G401 (cell line): Measurements from ENCODE around the gene MRPL28. TPM values are rescaled to one million over a fixed set of nuclear protein-coding genes. Genes with fewer than 3 reads are reported as not detected.
A peak's percentile ranks its signal among the peaks of the same experiment; 100 is the strongest.

ENCODE experiments used
- DNase-seq: peaks from one replicate; pipeline ENCODE4 v3.0.0-alpha.2; 2015; ENCODE audit warnings: low spot score
- in situ Hi-C: cut with HindIII; loops from 2 replicates; pipeline ENCODE4 v1.10.0; 2016; ENCODE audit warnings: low sequenced_read_pairs, mixed read lengths
- total RNA-seq: library from RNA; depleted of rRNA; stranded (reverse); fragments of >200 nt; shearing (Covaris generic); gene quantifications from 2 replicates; pipeline ENCODE4 v1.2.3, GENCODE V29; 2014

MRPL28 gene
- total RNA-seq, 1 experiment from 2014 or later, result 250 TPM

DNA sequence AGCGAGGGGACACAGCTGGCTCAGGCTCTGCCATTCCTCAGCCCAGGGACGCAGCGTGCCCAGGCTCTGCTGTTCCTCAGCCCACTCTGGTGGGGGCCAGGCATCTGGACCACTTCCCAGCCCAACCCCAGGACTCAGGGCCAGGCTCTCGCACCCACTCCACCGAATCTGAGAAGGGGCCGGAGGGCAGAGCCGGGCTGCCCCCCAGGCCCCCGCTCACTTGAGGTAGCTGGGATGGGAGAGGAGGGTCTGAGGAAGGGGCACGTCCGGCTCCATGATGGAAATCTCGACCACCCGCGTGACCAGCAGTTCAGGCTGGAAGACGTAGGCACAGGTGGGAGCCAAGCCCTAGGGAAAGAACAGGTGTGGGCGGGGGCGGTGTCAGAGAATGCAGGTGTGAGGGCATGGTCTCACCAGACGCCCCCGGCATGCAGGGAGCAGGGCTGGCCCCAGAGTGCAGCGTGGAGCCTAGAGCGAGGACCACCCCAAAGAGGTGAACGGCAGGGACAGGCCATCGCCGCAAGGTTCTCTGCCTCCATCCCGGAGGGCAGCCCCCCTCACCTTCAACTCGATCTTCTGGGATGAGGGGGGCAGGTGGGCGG, 6.6 kb upstream of the MRPL28 start:
- in situ Hi-C loops, result no loop called here
- DNase-seq, result no peak

DNA sequence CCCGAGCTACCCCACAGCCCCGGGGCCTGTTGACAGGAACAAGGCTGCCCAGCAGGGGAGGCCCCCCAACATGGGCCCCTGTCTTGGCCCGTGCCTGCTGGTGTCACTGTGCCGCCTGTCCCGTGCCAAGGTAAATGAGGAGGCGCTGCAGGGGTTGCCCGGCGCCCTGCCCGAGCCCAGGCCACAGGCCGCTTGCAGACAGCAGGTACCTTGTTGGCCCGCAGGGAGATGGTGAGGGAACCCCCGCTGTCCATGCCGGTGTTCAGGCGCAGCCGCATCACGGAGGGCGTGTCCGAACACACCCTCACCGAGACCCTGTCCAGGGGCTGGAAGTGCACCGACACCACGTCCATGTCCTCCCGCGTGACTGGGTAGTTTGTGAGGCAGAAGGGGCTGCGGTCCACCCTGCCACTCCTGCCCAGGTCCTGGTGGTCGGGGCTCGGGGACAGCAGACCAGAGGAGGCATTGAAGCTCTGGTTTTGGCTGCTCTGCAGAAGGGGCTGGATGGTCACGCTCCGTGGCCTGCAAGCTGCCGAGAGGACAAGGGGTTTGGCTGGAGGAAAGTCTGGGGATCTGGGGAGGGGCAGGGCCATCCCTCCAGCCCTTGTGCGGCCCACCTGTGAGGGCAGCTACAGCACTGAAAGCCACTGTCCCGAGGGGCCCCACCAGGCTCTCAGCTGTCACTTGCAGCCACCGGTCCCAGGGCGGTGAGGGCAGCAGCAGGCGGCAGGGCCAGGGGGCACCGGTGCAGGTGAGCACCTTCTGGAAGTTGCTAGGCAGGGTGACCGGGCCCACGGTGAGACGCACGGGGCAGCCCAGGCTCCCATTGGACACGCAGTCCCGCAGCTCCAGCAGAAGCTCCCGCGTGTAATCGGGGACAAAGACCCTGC, 5.8 kb upstream of the MRPL28 start:
- no peak for DNase-seq
- in situ Hi-C loops, result no loop called here

DNA sequence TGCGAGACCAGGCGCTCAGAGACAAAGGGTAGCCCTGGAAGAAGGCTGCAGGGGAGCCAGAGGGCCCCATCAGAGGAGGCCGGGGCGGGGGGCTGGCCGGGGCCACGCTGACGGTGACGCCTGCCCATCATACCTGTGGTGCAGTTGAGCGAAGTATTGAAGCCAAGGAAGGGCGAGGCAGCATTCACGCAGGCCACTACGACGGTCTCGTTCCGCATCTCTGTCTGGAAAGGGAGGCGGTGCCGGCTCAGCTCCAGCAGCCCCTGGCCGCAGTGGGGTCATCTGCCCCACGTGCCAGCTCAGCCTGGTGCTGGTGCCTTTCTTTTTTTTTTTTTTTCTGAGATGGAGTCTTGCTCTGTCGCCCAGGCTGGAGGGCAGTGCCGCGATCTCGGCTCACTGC, 4.9 kb upstream of the MRPL28 start:
- in situ Hi-C loops, result no loop called here
- DNase-seq, result no peak

DNA sequence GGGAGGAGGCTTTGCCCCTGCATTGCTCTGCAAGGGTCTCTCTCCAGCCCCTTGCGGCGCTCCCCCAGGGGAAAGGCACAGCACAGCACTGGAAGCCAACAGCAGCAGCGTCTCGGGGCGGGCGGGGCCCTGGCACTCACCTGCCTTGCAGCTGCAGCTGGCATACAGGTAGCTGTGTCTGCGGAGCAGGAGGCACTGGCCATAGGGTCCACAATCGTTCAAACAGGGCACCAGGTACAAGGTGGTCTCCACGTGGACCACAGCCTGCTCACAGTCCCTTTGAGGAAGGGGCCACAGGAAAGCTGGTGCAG, 4.2 kb upstream of the MRPL28 start:
- in situ Hi-C loops, result no loop called here
- DNase-seq, result no peak

DNA sequence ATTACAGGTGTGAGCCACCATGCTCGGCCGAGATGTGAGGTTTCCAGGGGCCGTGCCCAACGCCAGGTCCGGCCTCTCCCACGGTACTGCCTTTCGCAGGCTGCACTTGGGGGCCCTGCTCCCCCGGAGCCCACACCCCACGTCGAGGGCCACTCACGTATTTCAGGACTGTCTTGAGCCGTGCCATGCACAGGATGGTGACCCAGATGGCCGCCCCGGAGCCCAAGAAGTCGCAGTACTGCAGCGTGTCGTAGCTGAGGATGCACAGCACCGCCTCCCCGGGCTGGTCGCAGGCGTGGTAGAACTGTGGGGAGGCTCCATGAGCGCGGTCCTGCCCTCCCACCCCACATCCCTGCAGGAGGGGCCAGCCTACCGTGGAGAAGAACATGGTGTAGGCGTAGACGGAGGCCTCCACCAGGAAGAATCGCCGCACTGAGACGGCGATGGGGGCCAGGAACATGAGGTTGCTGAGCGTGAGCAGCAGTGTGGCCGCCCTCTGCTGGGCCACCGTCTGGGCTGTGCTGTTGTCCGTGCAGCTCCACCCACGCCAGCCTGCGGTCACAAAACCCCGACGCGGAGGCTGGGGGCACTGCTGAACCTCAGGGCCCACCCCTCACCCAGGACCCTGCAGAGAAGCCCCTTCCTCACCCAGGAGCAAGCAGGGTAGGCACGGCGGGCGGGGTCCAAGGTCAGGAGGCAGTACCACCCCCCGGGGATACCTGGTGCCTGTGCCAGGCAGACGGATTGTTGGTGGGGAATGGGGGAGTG, 3.7 kb upstream of the MRPL28 start:
- peak; percentile 53 for DNase-seq
- in situ Hi-C loops, result no loop called here

DNA sequence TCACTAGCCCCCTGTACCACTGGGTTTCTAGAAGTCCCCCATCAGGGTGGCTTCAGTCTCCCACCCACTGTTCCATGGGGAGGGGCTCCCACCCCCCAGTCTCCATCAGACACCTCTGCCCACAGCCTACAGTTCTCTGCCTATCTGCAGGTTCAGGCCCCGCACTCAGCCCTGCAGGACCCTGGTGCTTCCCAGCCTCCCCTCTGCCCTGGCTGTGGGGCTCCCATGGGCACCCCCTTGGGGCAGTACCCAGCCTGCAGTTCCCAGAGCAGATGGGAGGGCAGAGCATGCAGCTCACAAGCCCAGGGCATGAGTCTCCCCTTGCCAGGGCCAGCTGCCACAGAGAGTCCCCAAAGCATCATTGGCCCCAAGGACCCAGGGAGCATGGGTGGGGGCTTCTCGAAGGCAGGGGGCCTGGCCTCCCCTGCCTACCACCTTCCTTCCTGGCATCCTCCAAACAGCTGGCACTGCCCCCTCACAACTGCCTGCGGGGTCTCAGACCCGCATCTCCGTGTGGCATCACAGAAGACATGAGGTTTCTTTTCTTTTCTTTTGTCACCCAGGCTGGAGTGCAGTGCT, 2.8 kb upstream of the MRPL28 start:
- in situ Hi-C loops, result no loop called here
- no peak for DNase-seq

DNA sequence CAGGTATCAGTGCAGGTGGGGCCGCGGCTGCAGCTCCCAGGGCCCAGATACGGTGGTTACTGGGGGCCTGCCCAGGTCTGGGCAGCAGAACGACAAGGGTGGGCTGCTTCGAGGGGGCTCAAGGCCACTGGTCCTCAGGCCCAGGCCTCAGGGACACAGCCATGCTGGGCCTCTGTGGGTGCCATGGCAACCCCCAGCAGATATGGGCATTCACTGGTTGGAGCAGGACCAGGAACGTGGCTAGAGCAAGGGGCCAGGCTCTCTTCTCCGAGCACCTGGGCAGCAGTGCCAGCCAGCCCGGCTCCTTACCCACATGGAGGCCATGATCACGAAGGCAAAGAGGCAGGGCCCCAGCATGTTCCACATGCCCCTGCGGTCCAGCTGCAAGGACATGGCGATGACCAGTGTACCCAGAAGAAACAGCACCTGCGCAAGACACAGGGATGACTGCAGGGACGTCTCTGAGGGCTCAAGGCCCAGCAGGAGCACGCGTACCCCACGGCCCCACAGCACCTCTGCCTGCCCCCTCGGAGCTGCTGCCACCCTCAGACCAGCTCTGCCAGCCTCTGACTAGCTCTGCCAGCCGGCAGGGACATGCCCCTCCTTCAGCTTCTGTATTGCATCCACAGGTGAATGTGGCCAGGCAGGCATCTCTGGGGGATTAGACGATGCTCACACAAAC, 2.1 kb upstream of the MRPL28 start:
- DNase-seq, result no peak

DNA sequence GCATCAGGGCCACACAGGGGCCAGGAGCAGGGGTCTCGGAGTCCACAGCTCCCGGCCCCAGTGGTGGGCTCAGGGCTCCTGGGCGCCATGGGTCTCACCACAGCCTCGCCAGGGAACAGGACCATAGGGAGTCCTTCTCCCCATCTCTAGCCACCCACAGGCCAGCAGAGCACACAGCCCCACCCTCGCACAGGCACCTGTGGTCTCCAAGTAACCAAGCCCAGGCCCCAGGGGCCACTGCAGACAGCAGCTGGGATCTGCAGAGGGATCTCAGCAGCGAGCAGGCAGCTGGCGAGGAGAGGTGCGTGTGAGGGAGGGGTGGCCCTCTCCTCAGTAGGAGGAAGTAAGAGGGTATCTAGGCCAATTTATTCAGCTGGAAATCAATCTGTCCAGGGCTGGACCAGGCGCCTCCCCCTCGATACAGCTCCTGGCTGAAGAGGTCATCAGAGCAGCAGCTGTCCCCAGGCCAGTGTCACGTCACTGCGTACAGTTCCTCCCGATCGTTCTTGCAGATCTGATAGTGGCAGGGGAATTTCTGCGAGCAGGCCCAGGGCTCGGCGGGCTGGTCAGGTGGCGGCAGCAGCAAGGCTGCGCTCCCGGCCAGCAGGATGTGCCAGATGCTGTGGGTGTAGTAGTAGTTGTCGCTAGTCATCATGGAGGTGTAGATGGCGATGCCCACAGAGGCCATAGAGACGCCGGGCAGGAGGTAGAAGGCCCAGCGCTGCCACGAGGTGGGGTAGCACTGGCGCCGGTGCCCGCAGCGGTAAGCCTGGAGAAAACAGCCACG, 1.4 kb upstream of the MRPL28 start:
- in situ Hi-C loops, result no loop called here
- DNase-seq, result no peak

More for the DNA sequence above, 2.1 kb upstream of the MRPL28 start:
- in situ Hi-C loops, result no loop called here

DNA sequence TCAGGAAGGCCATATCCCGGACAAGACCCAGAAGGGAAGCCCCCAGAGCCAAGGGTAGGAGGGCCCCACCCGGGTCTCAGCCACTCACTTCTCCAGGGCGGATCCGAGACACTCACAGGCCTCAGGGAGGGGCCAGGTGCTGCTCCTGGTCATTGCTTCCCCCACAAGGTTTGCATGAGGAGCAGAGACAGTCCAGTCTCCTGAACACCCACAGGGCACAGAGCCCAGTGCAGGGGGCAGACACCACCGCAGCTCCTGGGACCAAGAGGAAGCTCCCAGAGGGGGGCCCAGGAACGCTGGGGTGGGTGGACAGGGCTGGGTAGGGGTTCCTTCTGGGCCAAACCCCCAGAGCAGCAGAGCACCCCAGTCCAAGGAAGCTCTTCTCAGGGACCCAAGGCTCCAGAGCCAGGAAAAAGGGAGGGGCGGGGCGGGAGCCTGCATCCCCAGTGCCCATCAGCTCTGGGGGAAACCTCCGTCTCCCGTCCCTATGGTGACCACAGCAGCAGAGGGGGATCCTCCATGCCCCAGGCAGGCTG, 709 bp upstream of the MRPL28 start:
- in situ Hi-C loops, result no loop called here
- DNase-seq, result no peak

DNA sequence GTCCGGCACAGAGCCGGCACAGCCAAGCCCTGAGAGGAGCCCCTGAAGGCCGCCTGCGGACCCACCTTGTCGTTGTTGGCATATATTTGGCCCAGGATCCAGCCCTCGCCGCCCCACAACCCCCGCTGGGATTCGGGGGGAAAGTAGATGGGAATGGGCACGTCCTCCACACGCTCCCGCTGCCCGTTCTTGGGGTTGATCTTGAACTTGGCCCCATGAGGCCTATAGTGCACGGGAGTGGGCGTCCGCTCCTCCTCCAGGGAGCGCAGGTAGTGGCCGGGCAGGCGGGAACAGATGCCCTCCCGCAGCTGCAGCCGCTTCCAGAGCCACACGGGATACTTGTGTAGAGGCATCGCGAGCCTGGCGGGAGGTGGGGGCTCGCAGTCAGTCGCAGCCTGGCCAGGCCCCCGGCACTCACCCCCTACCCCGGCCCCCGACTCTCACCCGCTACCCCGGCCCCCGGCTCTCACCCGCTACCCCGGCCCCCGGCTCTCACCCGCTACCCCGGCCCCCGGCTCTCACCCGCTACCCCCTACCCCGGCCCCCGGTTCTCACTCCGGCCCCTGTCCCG, 387 bp downstream of the MRPL28 start:
- DNase-seq, result no peak
- in situ Hi-C loops, result no loop called here

DNA sequence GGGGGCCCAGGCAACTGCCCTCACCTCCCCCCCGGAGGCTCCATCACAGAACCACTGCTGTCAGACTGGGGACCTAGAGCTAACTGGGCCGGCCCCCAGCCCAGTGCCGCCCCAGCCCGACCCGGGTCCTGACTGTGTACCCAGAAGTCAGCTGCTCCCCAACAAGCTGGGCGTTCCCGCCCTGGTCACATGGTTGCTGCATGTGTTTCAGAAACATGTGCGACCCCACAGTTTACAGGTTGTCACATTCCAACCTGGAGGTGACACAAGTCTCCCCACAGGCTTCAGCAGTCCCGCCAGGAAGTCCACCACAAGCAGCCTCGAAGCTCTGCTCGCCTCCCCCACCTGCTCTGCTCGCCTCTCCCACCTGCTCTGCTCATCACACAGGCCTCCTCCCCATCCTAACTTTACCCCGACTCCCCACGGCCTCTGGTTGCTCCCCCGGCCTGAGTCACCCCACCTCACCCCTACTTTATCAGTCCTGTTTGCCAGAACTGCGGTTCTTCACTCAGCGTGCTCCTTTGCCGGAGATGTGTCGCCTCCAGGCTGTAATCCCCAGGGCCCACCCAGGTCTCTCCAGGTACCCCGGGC, 968 bp downstream of the MRPL28 start:
- in situ Hi-C loops, result no loop called here
- no peak for DNase-seq

DNA sequence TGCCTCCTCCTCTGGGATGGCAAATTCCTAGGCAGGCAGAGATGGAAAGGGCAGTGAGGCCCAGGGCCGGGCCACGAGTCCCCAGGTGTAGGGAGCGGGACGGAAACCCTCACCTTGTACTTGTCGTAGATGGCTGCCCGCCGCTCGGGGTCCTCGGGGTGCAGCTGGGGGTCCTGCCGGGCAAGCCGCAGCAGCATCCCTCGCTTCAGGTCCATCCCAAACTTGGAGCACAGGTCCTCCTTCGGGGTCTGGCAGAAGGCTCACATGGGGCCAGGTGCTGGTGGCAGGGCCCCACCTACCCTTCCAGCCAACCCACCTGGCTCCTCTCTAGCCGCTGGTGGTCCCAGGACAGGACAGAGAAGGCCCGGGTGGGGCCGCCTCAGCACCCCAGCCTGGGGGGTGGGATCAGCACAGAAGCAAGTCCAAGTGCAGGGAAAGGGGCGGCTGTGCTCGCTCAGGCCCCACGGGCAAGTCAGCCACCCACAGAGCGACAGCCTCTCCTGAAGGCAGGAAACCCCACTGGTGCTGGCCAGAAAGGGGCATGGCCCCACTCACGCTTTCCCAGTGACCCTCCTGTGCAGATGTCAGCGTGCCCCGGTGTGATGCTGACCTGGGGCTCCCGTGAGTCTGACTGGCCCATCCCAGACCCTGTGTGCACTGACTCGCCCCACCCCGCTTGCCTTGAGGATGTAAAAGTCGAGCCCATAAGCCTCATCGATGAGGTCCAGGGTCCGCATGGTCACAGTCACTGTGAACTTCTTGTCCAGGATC, 1.8 kb downstream of the MRPL28 start:
- in situ Hi-C loops, result no loop called here
- no peak for DNase-seq

DNA sequence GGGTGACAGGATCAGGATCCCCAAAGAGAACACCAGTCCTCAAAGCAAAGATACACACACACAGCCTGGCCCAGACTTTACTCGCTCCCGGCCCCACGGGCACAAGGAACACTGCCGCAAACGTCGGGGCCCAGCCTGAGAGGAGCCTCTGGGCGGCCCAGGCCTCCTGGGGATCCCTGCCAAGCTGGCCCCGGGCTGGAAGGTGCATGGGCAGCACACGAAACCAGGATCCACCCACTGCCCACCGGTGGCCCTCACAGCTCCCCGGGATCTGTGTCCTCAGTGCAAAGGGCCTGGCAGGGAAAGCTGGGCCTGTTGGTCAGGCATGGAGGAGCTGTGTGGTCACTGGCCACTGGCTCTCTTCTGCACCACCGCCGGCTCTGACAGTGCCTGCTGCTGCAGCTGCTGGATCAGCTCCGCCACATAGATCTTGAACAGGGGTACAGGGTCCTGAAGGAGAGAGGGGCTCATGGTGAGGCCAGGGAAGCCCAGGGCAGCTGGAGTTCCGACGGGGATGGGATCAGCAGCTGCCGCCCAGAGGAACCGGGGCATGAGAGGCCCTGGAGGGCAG, 2.9 kb downstream of the MRPL28 start:
- DNase-seq, result no peak
- in situ Hi-C loops, result no loop called here

DNA sequence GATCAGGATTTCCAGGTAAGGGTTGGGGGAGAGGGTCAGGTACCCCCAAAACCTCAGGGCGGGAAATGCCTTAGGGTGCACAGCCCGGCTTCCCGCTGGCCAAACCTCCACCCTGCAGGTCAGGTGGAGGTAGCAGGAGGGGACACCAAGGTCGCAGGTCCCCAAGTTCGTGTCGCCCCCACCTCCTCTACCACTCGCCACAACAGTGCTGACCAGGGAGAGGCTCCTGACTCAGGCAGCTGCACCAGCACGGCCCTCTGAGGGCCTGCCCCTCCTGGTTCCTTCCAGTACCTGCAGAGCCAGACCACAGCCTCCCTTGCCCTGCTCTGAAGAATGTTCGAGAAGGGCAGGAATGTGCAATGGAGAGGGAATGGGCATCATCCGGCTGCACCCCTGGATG, 3.9 kb downstream of the MRPL28 start:
- no peak for DNase-seq
- in situ Hi-C loops, result no loop called here

DNA sequence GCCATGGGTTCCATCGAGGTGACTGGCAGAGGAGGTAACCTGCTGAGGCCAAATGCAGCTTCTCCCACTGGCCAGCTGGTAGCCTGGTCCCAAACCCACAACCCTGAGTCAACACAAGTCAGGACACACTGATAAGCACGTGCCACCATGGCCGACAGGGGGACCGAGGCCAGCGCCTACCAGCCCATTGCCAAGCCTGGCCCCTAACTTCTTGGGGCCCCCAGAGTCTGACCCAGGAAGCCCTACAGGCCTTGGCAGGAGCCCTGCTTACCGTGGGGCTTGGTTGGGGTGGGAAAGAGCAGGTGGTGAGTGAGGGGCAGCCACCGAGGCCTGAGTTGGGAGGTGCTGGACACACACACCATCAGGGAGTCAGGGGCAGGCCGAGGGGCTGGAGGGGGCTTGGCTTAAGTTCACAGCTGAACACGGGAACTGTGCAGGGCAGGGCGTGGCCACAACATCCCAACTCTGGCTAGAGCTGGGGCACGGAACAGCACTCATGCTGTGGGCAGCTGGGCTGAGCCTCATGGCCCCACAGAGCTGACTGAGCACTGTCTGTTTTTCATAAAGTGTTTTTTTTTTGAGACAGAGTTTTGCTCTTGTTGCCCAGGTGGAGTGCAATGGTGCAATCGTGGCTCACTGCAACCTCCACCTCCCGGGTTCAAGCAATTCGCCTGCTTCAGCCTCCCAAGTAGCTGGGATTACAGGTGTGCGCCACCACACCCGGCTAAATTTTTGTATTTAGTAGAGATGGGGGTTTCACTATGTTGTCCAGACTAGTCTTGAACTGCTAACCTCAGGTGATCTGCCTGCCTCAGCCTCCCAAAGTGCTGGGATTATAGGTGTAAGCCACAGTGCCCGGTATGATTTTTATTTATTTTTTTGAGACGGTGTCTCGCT, 5.5 kb downstream of the MRPL28 start:
- in situ Hi-C loops, result no loop called here
- no peak for DNase-seq
